GM10847 (cell line): ENCODE results near the gene CCR7.

Source experiments
- POLR2A ChIP-seq: IDR thresholded peaks from 2 replicates; pipeline ENCODE4 v1.6.1; 2011; ENCODE audit not compliant: insufficient read length; ENCODE audit errors: extremely low read depth

Gene CCR7

GRCh38 chr17:40564883-40565768, at the start of gene CCR7:
Gene CCR7, minus strand, starts transcription at chr17:40565472. Its CDS starts 63 bp downstream, at chr17:40565409.
- TF ChIP-seq POLR2A = peak; percentile 65

GRCh38 chr17:40614431-40615067, 49.3 kb upstream of the CCR7 start:
- TF ChIP-seq POLR2A = no peak

GRCh38 chr17:40613467-40614154, 48.3 kb upstream of the CCR7 start:
- TF ChIP-seq POLR2A = no peak

GRCh38 chr17:40612599-40613244, 47.5 kb upstream of the CCR7 start:
- TF ChIP-seq POLR2A = no peak

GRCh38 chr17:40611840-40612474, 46.7 kb upstream of the CCR7 start:
- no peak for TF ChIP-seq POLR2A

- TF ChIP-seq POLR2A = no peak
These were observed 45.1 kb upstream of the CCR7 start for GRCh38 chr17:40610359-40610758.

GRCh38 chr17:40608061-40608581, 42.8 kb upstream of the CCR7 start:
- TF ChIP-seq POLR2A = no peak

- TF ChIP-seq POLR2A = no peak
These were observed 42.4 kb upstream of the CCR7 start for GRCh38 chr17:40607641-40608040.

GRCh38 chr17:40606548-40607353, 41.5 kb upstream of the CCR7 start:
- no peak for TF ChIP-seq POLR2A

GRCh38 chr17:40605306-40605705, 40.0 kb upstream of the CCR7 start:
- TF ChIP-seq POLR2A = no peak

GRCh38 chr17:40604327-40605080, 39.2 kb upstream of the CCR7 start:
- TF ChIP-seq POLR2A = no peak

- TF ChIP-seq POLR2A = no peak
These were observed 37.5 kb upstream of the CCR7 start for GRCh38 chr17:40602445-40603443.

- TF ChIP-seq POLR2A = no peak
These were observed 35.3 kb upstream of the CCR7 start for GRCh38 chr17:40600486-40601046.
